Spinal cord (tissue), 10 donors: ENCODE data around the gene C11orf21. TPM values are rescaled to one million over a fixed set of nuclear protein-coding genes. Genes with fewer than 3 reads are reported as not detected.

ENCODE experiments used
- DNase-seq, 6 donors: peaks; one replicate each; pipeline versions ENCODE4 v3.0.0 to v3.0.0-alpha.2; 2013 to 2015; ENCODE audit warnings: low spot score in 6 of 6, low read depth in 4 of 6
- H3K27ac ChIP-seq: one replicate; pipeline ENCODE4 v1.5.1; 2013; ENCODE audit warnings: low read depth, low read length, control low read depth
- H3K27me3 ChIP-seq: one replicate; pipeline ENCODE4 v1.6.1; 2013; ENCODE audit warnings: low read length; ENCODE audit not compliant: control insufficient read depth, insufficient read depth
- H3K36me3 ChIP-seq: one replicate; pipeline ENCODE4 v1.6.1; 2013; ENCODE audit warnings: low read length; ENCODE audit not compliant: control insufficient read depth, insufficient read depth
- H3K4me1 ChIP-seq: one replicate; pipeline ENCODE4 v1.6.1; 2013; ENCODE audit warnings: low read length; ENCODE audit not compliant: control insufficient read depth, insufficient read depth
- H3K4me3 ChIP-seq: one replicate; pipeline ENCODE4 v1.5.1; 2013; ENCODE audit warnings: low read depth, low read length, control low read depth
- H3K9me3 ChIP-seq: one replicate; pipeline ENCODE4 v1.6.1; 2013; ENCODE audit warnings: low read length; ENCODE audit not compliant: control insufficient read depth, insufficient read depth
- WGBS: methylation state at CpG from one replicate; pipeline ENCODE4 v1.1.5; 2013; ENCODE audit warnings: missing lambda C conversion rate; ENCODE audit not compliant: insufficient coverage; 5-methylcytosine and 5-hydroxymethylcytosine counted together
- polyA plus RNA-seq, 2 donors: library from polyadenylated mRNA; unstranded; fragments of 120-200 nt; gene quantifications; one replicate each; pipeline ENCODE4 v1.2.1, GENCODE V29; 2013; ENCODE audit not compliant: insufficient read length in 2 of 2
- total RNA-seq, 2 donors: library from RNA; depleted of rRNA in 1 of 2; stranded (reverse); fragments of 120-200 nt in 1 of 2; fragments of >200 nt in 1 of 2; gene quantifications; one replicate each; pipeline versions ENCODE4 v1.2.3 to v1.2.4, GENCODE V29; 2013 to 2014
- donor health status: healthy.

Gene C11orf21
- total and polyA plus RNA-seq, 4 donors: 0.39 to 1.3 (median 0.68) TPM

DNA sequence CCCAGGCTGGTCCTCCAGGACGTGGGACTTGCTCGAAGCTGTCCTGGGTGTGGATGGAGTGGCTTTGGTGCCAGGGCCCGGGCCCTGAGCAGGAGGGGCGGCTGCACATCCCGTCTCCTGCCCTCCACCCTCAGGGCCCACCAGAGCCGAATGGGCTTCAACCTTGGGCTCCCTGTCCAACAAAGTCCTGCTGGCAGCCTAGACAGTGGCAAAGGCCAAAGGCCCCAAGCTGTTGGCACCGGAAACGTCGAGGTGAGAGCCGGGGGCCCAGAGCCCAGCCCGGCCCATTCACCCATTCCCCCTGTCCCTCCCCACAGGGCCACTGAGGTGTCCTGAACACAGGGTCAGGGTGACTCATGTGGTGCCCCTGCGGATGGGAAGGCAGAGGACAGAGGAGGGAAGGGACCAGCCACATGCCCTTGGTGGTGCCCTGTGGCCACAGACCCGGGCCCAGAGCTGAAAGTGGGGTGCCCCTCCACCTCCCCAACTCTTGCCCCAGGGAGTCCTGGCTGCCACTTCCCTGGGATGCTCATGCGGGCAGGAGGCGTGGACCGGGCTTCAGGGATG is 9.2 kb upstream of the C11orf21 start:
- Histone ChIP-seq H3K4me1 (peaks cover 73% of the 10 kb centered on the region), H3K27ac (no peak overlapping the region), H3K36me3 (peaks cover 5% of the 10 kb centered on the region), H3K9me3 (no peaks in the 10 kb centered on the region), H3K4me3 (no peak overlapping the region), H3K27me3 (no peaks in the 10 kb centered on the region)
- DNase-seq: no peak
- WGBS: 89% methylated on average over 10 of the region's 16 CpGs

- DNase-seq: no peak
- no peaks in the 10 kb centered on the region for H3K9me3 ChIP-seq
- H3K27me3 ChIP-seq: no peaks in the 10 kb centered on the region
- H3K4me3 ChIP-seq: no peak overlapping the region
- peaks cover 73% of the 10 kb centered on the region for H3K4me1 ChIP-seq
- peaks cover 3% of the 10 kb centered on the region for H3K36me3 ChIP-seq
- H3K27ac ChIP-seq: no peak overlapping the region
- 80% methylated on average over 12 of the region's 16 CpGs for WGBS
These were observed 8.5 kb upstream of the C11orf21 start for GRCh38 chr11:2310073-2310785.

DNA sequence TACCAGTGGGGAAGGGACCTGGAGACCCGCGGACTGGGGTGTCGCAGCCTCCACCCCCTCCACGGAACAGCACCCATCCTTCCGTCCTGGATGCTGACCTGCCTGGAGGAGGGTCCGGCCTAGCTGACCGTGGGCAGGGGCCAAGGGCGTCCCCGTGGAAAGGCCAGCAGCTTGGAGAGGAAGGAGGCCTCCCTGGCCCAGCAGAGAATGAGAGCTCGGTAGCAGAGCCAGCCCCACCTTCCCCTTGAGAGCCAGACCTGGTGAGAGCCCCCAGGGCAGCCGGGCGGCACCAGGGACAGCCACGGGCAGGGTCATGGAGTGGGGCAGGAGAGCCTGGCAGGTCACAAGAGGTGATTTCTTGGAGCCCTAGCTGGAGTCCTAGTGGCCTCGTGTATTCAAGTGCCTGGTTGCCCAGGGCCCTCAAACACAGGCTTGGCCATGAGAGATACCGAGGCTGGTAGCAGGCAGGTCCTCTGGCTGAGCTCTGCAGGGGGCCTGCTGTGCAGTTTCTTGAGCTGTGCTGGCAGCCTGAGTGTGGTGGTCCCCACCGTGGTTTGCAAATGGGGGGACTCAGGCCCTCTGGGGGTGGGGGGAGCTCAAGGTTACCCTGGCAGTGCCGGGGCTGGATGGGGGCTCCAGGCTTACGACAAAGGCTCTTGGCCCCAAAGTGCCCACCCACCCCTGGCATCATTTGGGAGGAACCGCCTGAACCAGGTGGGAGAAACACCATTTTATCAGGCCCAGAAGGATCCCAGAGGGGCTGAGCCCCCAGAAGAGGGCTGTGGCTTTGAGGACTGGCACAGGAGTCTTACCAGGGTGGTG is 7.7 kb upstream of the C11orf21 start:
- 78% methylated on average over 12 of the region's 19 CpGs for WGBS
- H3K36me3 ChIP-seq: peaks cover 5% of the 10 kb centered on the region
- no peak for DNase-seq
- H3K27ac ChIP-seq: no peak overlapping the region
- peaks cover 73% of the 10 kb centered on the region for H3K4me1 ChIP-seq
- no peaks in the 10 kb centered on the region for H3K27me3 ChIP-seq
- no peaks in the 10 kb centered on the region for H3K9me3 ChIP-seq
- no peak overlapping the region for H3K4me3 ChIP-seq

- H3K36me3 ChIP-seq: peaks cover 5% of the 10 kb centered on the region
- H3K27ac ChIP-seq: no peak overlapping the region
- H3K4me1 ChIP-seq: peaks cover 72% of the 10 kb centered on the region
- WGBS: 88% methylated on average over 4 of the region's 7 CpGs
- H3K27me3 ChIP-seq: no peaks in the 10 kb centered on the region
- H3K4me3 ChIP-seq: no peak overlapping the region
- no peak for DNase-seq
- H3K9me3 ChIP-seq: no peaks in the 10 kb centered on the region
These were observed 7.0 kb upstream of the C11orf21 start for GRCh38 chr11:2308713-2309112.

- Histone ChIP-seq H3K4me3 (no peak overlapping the region), H3K4me1 (peaks cover 72% of the 10 kb centered on the region), H3K27me3 (no peaks in the 10 kb centered on the region), H3K9me3 (no peaks in the 10 kb centered on the region), H3K36me3 (peaks cover 5% of the 10 kb centered on the region), H3K27ac (peak overlapping the region; percentile 79)
- no peak for DNase-seq
- WGBS: 91% methylated on average over 21 of the region's 23 CpGs
These were observed 6.0 kb upstream of the C11orf21 start for GRCh38 chr11:2307501-2308331.

DNA sequence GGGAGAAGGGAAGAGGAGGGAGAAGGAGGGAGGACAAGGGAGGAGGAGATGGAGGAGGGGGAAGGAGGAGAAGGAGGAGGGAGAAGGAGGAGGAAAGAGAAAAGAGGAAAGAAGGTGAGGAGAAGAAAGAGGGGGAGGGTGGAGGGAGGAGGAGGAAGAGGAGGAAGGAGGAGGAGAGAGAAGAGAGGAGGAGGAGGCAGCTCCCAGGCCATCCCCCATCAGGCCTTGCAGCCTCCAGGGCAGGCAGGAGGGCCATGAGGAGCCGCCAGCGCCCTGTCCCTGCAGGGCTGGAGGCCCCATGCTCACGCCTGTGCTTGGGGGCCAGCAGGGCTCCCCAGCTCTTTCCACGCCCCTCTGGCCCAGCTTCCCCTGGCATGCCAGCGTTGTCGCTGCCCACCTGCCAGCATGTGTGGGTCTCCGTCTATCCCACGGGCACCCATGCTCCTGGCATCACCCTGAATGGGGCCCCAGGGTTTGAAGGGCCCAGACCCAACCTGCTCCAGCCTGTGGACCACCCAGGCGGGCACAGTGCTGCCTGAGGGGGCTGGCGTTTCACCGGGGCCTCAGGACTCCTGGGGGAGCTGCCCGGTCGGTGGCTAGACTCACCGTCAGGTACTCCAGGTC is 5.3 kb upstream of the C11orf21 start:
- Histone ChIP-seq H3K4me1 (peaks cover 71% of the 10 kb centered on the region), H3K27me3 (no peaks in the 10 kb centered on the region), H3K36me3 (peaks cover 2% of the 10 kb centered on the region), H3K9me3 (no peaks in the 10 kb centered on the region), H3K4me3 (no peak overlapping the region), H3K27ac (peak overlapping the region; percentile 79)
- WGBS: 60% methylated on average over 14 of the region's 14 CpGs
- peak in 2 of 6 donors; percentile 11 to 55 for DNase-seq

- peak in 5 of 6 donors; percentile 26 to 91 (median 63) for DNase-seq
- H3K4me1 ChIP-seq: peaks cover 65% of the 10 kb centered on the region
- no peaks in the 10 kb centered on the region for H3K9me3 ChIP-seq
- H3K4me3 ChIP-seq: peak overlapping the region; percentile 5
- H3K27me3 ChIP-seq: no peaks in the 10 kb centered on the region
- peaks cover 2% of the 10 kb centered on the region for H3K36me3 ChIP-seq
- peak overlapping the region; percentile 97 for H3K27ac ChIP-seq
- 3% methylated on average over 2 of the region's 4 CpGs for WGBS
These were observed 4.7 kb upstream of the C11orf21 start for GRCh38 chr11:2306452-2306823.

- peak in 4 of 6 donors; percentile 23 to 73 (median 46) for DNase-seq
- WGBS: 77% methylated on average over 4 of the region's 12 CpGs
- H3K36me3 ChIP-seq: peaks cover 2% of the 10 kb centered on the region
- H3K9me3 ChIP-seq: no peaks in the 10 kb centered on the region
- no peaks in the 10 kb centered on the region for H3K27me3 ChIP-seq
- peak overlapping the region; percentile 5 for H3K4me3 ChIP-seq
- H3K27ac ChIP-seq: peak overlapping the region; percentile 97
- peaks cover 60% of the 10 kb centered on the region for H3K4me1 ChIP-seq
These were observed 4.2 kb upstream of the C11orf21 start for GRCh38 chr11:2305788-2306451.
